Neural progenitor cell (in vitro differentiated cells): ENCODE measurements around the gene TIMP2. TPM values are rescaled to one million over a fixed set of nuclear protein-coding genes. Genes with fewer than 3 reads are reported as not detected.

Source experiments
- DNase-seq: peaks from one replicate; pipeline ENCODE4 v3.0.0-alpha.2; 2016; ENCODE audit warnings: low spot score
- H2AFZ ChIP-seq: fragments of 200-600 bp; sonication (generic); replicated peaks from 2 replicates; pipeline ENCODE4 v1.6.1; 2016; ENCODE audit warnings: antibody characterized with exemption
- H3F3A ChIP-seq: fragments of 200-600 bp; sonication (generic); 2 replicates; pipeline ENCODE4 v1.6.1; 2016; ENCODE audit warnings: antibody characterized with exemption, low read depth
- H3K27ac ChIP-seq: fragments of 200-600 bp; sonication (generic); 2 replicates; pipeline ENCODE4 v1.5.1; 2016; ENCODE audit warnings: mild to moderate bottlenecking
- H3K27me3 ChIP-seq: fragments of 200-600 bp; sonication (generic); 2 replicates; pipeline ENCODE4 v1.6.1; 2016; ENCODE audit warnings: mild to moderate bottlenecking, moderate library complexity
- H3K36me3 ChIP-seq: fragments of 200-600 bp; sonication (generic); 2 replicates; pipeline ENCODE4 v1.5.1; 2016
- H3K4me1 ChIP-seq: fragments of 200-600 bp; sonication (generic); 2 replicates; pipeline ENCODE4 v1.6.1; 2016; ENCODE audit warnings: mixed run types
- H3K4me2 ChIP-seq: fragments of 200-600 bp; sonication (generic); 2 replicates; pipeline ENCODE4 v1.6.1; 2016
- H3K4me3 ChIP-seq: fragments of 200-600 bp; sonication (generic); 2 replicates; pipeline ENCODE4 v1.5.1; 2016
- H3K79me2 ChIP-seq: fragments of 200-600 bp; sonication (generic); 2 replicates; pipeline ENCODE4 v1.6.1; 2016; ENCODE audit warnings: low read depth
- H3K9ac ChIP-seq: fragments of 200-600 bp; sonication (generic); 2 replicates; pipeline ENCODE4 v1.6.1; 2016
- H3K9me3 ChIP-seq: fragments of 200-600 bp; sonication (generic); 2 replicates; pipeline ENCODE4 v1.5.1; 2016; ENCODE audit warnings: low read depth
- H4K20me1 ChIP-seq: fragments of 200-600 bp; sonication (generic); 2 replicates; pipeline ENCODE4 v1.6.1; 2016; ENCODE audit warnings: low read depth
- H3K27ac Mint-ChIP-seq: 3 replicates; pipeline ENCODE4 v1.8.0; 2021; ENCODE audit warnings: mixed read lengths
- H3K27me3 Mint-ChIP-seq: 2 replicates; pipeline ENCODE4 v1.8.0; 2022; ENCODE audit warnings: low read depth, mild to moderate bottlenecking, inconsistent platforms, moderate library complexity, mixed read lengths; ENCODE audit not compliant: insufficient read depth
- H3K36me3 Mint-ChIP-seq: 3 replicates; pipeline ENCODE4 v1.8.0; 2021; ENCODE audit warnings: mixed read lengths
- H3K4me1 Mint-ChIP-seq: 3 replicates; pipeline ENCODE4 v1.8.0; 2021; ENCODE audit warnings: mixed read lengths
- H3K4me3 Mint-ChIP-seq: 3 replicates; pipeline ENCODE4 v1.8.0; 2021; ENCODE audit warnings: mild to moderate bottlenecking, moderate library complexity, mixed read lengths
- H3K9me3 Mint-ChIP-seq: 3 replicates; pipeline ENCODE4 v1.8.0; 2020; ENCODE audit warnings: mixed read lengths
- CTCF ChIP-seq: fragments of 200-600 bp; sonication (generic); IDR thresholded peaks from 2 replicates; pipeline ENCODE4 v1.5.1; 2017; ENCODE audit warnings: antibody characterized with exemption, mild to moderate bottlenecking
- EZH2 ChIP-seq: fragments of 200-600 bp; sonication (generic); IDR thresholded peaks from 2 replicates; pipeline ENCODE4 v1.6.1; 2017; ENCODE audit warnings: antibody characterized with exemption, mild to moderate bottlenecking, moderate library complexity
- EZH2phosphoT487 ChIP-seq: fragments of 200-600 bp; sonication (generic); IDR thresholded peaks from 2 replicates; pipeline ENCODE4 v1.6.1; 2017; ENCODE audit warnings: antibody characterized with exemption
- total RNA-seq: library from RNA; depleted of rRNA; stranded (reverse); fragments of >200 nt; gene quantifications from 2 replicates; pipeline ENCODE4 v1.2.3, GENCODE V29; 2015; ENCODE audit warnings: low replicate concordance

The TIMP2 gene
- total RNA-seq, 1 donor from 2014 or later: 19.8 TPM

GRCh38 chr17:78896834-78897663, 28.1 kb downstream of the TIMP2 start:
- peaks cover 60% of the 10 kb centered on the region for H3K4me1 Mint-ChIP-seq
- peaks cover 4% of the 10 kb centered on the region for H3K27me3 Mint-ChIP-seq
- DNase-seq: no peak
- Histone ChIP-seq H3F3A (peaks cover 7% of the 10 kb centered on the region), H3K9me3 (no peaks in the 10 kb centered on the region), H3K4me1 (peaks cover 10% of the 10 kb centered on the region), H3K79me2 (peaks cover 19% of the 10 kb centered on the region), H3K4me3 (no peak overlapping the region), H3K9ac (no peak overlapping the region), H3K36me3 (no peaks in the 10 kb centered on the region), H3K4me2 (no peak overlapping the region), H3K27ac (no peak overlapping the region), H4K20me1 (peaks cover 86% of the 10 kb centered on the region), H2AFZ (no peak overlapping the region), H3K27me3 (no peaks in the 10 kb centered on the region)
- TF ChIP-seq EZH2 (no peak), CTCF (no peak), EZH2phosphoT487 (no peak)
- H3K9me3 Mint-ChIP-seq: no peaks in the 10 kb centered on the region
- H3K36me3 Mint-ChIP-seq: peaks cover 6% of the 10 kb centered on the region
- peak overlapping the region; percentile 37 for H3K27ac Mint-ChIP-seq
- no peak overlapping the region for H3K4me3 Mint-ChIP-seq

- H3K9me3 ChIP-seq: no peaks in the 10 kb centered on the region
- H3K27ac Mint-ChIP-seq: peak overlapping the region; percentile 37
- no peak overlapping the region for H3K4me3 Mint-ChIP-seq
- H3K79me2 ChIP-seq: peaks cover 19% of the 10 kb centered on the region
- H3K4me1 ChIP-seq: peaks cover 10% of the 10 kb centered on the region
- H3K36me3 Mint-ChIP-seq: peaks cover 4% of the 10 kb centered on the region
- H3K36me3 ChIP-seq: no peaks in the 10 kb centered on the region
- no peak overlapping the region for H3K4me2 ChIP-seq
- H3K9me3 Mint-ChIP-seq: no peaks in the 10 kb centered on the region
- H3K9ac ChIP-seq: no peak overlapping the region
- TF ChIP-seq EZH2 (no peak), EZH2phosphoT487 (no peak), CTCF (no peak)
- peaks cover 4% of the 10 kb centered on the region for H3K27me3 Mint-ChIP-seq
- peaks cover 84% of the 10 kb centered on the region for H4K20me1 ChIP-seq
- H2AFZ ChIP-seq: no peak overlapping the region
- H3K4me3 ChIP-seq: no peak overlapping the region
- no peaks in the 10 kb centered on the region for H3K27me3 ChIP-seq
- no peak overlapping the region for H3K27ac ChIP-seq
- peaks cover 7% of the 10 kb centered on the region for H3F3A ChIP-seq
- no peak for DNase-seq
- H3K4me1 Mint-ChIP-seq: peaks cover 64% of the 10 kb centered on the region
Observed at GRCh38 chr17:78896091-78896833, 28.9 kb downstream of the TIMP2 start.

GRCh38 chr17:78895322-78895721, 29.9 kb downstream of the TIMP2 start:
- Histone ChIP-seq H3K9ac (no peak overlapping the region), H3F3A (peaks cover 7% of the 10 kb centered on the region), H3K27ac (no peak overlapping the region), H4K20me1 (peaks cover 86% of the 10 kb centered on the region), H3K79me2 (peaks cover 19% of the 10 kb centered on the region), H3K9me3 (no peaks in the 10 kb centered on the region), H3K4me3 (no peak overlapping the region), H3K36me3 (no peaks in the 10 kb centered on the region), H3K4me2 (no peak overlapping the region), H2AFZ (no peak overlapping the region), H3K27me3 (no peaks in the 10 kb centered on the region), H3K4me1 (peaks cover 10% of the 10 kb centered on the region)
- Mint-ChIP-seq H3K4me3 (no peak overlapping the region), H3K36me3 (no peaks in the 10 kb centered on the region), H3K27me3 (peaks cover 4% of the 10 kb centered on the region), H3K9me3 (no peaks in the 10 kb centered on the region), H3K27ac (peak overlapping the region; percentile 25), H3K4me1 (peaks cover 65% of the 10 kb centered on the region)
- no peak for DNase-seq
- TF ChIP-seq EZH2: no peak
- no peak for TF ChIP-seq EZH2phosphoT487
- TF ChIP-seq CTCF: no peak
